ENCODE results near the gene PTPRU. TPM values are rescaled to one million over a fixed set of nuclear protein-coding genes. Genes with fewer than 3 reads are reported as not detected.

Gene PTPRU
- total RNA-seq, 1 donor from 2014 or later, result 32.7 TPM

DNA sequence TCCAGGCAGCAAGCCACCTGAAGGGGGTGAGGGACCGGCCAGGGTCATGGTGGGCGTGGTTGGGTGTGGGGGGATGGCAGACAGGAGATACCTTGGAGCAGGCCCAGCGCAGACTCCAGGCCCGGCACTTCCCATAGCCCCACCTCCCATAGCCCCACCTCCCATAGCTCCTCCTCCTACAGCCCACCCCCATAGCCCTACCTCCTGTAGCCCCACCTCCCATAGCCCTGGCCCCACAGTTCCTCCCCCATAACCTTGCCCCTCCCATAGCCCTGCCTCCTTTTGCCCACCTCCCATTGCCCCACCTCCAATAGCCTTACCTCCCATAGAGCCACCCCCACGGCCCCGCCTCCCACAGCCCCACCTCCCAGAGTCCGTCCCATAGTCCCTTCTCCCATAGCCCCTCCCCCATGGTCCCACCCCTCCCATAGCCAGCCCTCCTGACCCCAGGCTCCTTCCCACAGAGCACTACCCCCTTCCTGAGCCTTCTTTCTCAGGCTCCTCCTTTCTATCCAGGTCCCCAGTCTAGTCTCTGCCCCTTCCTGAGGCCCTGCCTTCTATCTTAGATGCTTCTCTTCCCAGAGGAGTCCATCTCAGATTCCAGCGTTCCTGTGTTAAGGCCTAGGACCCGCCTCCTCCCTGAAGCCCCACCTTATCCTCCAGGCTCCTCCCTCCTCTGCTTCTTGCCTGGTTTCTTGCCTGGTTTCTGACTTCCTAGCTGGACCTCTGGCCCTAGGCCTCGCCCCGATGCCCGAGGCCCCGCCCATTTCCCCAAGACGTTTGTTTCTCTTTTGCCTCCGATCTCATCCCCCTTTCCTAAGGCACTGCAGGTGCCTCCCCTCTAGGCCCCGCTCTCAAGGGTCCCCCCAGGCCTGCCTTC, 46.8 kb downstream of the PTPRU start:
- intact Hi-C loops (cut with DNase I), result no loop called here
- Histone ChIP-seq H3K4me3 (no peak overlapping the region), H3K27ac (no peak overlapping the region)

GRCh38 chr1:29283804-29284195, 47.5 kb downstream of the PTPRU start:
- H3K27me3 ChIP-seq, result no peaks in the 10 kb centered on the region
- no peak overlapping the region for H3K27ac ChIP-seq
- H3K9me3 ChIP-seq, result no peaks in the 10 kb centered on the region
- H3K36me3 ChIP-seq, result peaks cover 16 to 36% of the 10 kb centered on the region in 2 donors
- no peak overlapping the region for H3K4me3 ChIP-seq
- DNase-seq (ENCODE audit: low spot score in 2 of 2), result no peak
- no peaks in the 10 kb centered on the region for H3K4me1 ChIP-seq
- no peak for TF ChIP-seq CTCF (IDR thresholded peaks at IDR 0.05)
- intact Hi-C loops (cut with DNase I), result no loop called here

More for the DNA sequence above, 46.8 kb downstream of the PTPRU start:
- Histone ChIP-seq H3K27me3 (no peaks in the 10 kb centered on the region), H3K4me1 (no peaks in the 10 kb centered on the region), H3K36me3 (peaks cover 16 to 42% of the 10 kb centered on the region in 2 donors), H3K9me3 (no peaks in the 10 kb centered on the region)
- peak in 1 of 2 donors; percentile 74 for DNase-seq (ENCODE audit: low spot score in 2 of 2)
- no peak for TF ChIP-seq CTCF (IDR thresholded peaks at IDR 0.05)

GRCh38 chr1:29284286-29284960, 48.1 kb downstream of the PTPRU start:
- H3K9me3 ChIP-seq, result no peaks in the 10 kb centered on the region
- peaks cover 10 to 29% of the 10 kb centered on the region in 2 donors for H3K36me3 ChIP-seq
- H3K27ac ChIP-seq, result no peak overlapping the region
- no peak for DNase-seq (ENCODE audit: low spot score in 2 of 2)
- H3K27me3 ChIP-seq, result no peaks in the 10 kb centered on the region
- TF ChIP-seq CTCF (IDR thresholded peaks at IDR 0.05), result no peak
- intact Hi-C loops (cut with DNase I), result no loop called here
- H3K4me1 ChIP-seq, result no peaks in the 10 kb centered on the region
- no peak overlapping the region for H3K4me3 ChIP-seq

DNA sequence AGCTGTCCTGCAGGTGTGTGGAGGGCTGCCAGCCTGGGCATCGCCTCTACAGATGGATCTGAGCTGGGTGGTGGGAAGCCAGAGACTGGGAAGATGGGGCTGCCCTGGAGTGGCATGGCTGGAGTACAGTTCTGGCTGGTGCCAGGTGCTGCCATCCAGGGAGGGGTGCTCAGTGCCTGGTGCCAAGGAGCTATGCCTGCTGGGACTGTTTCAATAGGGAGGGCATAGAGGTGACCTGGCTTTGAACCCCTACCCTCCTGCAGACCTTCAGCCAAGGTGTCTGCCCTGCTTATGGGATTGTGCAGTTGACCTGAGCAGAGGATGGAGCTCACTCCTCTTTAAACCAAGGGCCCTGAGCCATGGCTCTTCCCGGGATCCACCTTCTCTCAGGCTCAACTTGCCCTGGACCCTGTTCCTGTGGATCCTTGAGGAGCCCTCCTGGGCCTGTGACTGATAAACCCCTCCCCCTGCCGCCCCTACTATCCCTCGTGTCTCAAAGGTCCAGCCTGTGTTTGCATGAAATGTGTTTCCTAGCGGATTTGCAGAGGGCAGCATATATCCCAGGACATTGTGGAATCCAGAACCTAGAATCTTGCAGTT, 48.7 kb downstream of the PTPRU start:
- H3K27me3 ChIP-seq, result no peaks in the 10 kb centered on the region
- H3K4me3 ChIP-seq, result no peak overlapping the region
- H3K27ac ChIP-seq, result no peak overlapping the region
- TF ChIP-seq CTCF (IDR thresholded peaks at IDR 0.05), result no peak
- no peaks in the 10 kb centered on the region for H3K9me3 ChIP-seq
- H3K4me1 ChIP-seq, result no peaks in the 10 kb centered on the region
- no peak for DNase-seq (ENCODE audit: low spot score in 2 of 2)
- H3K36me3 ChIP-seq, result peaks cover 6 to 25% of the 10 kb centered on the region in 2 donors
- intact Hi-C loops (cut with DNase I), result no loop called here

DNA sequence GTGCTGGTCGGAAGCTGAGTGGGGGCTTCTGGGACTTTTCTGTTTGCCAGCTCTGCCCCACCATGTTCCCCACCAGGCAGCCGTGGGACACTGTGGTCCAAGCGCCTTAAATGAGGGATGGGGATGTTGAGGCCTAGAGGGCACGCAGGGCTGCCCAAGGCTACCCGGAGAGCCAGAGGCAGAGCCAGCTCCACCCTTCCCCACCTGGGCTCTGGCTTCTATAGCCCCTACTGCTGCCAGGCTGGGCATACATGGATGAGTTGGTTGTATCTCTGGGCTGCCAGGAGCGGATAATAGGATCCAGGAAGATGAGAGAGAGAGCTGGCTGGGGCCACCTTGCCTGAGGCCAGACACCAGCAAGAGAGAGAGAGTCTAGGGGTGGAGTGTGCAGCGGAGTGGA, 49.4 kb downstream of the PTPRU start:
- Histone ChIP-seq H3K4me3 (no peak overlapping the region), H3K4me1 (no peaks in the 10 kb centered on the region), H3K27me3 (no peaks in the 10 kb centered on the region), H3K36me3 (peaks cover 4 to 23% of the 10 kb centered on the region in 2 donors), H3K9me3 (no peaks in the 10 kb centered on the region), H3K27ac (no peak overlapping the region)
- TF ChIP-seq CTCF (IDR thresholded peaks at IDR 0.05), result no peak
- no peak for DNase-seq (ENCODE audit: low spot score in 2 of 2)
- intact Hi-C loops (cut with DNase I), result no loop called here
